Smooth muscle cell of the umbilical artery (primary cell): ENCODE results near the gene MTPN. TPM values are rescaled to one million over a fixed set of nuclear protein-coding genes. Genes with fewer than 3 reads are reported as not detected.

Source experiments
- total RNA-seq: library from RNA; depleted of rRNA; stranded (reverse); fragments of >200 nt; gene quantifications from 2 replicates; pipeline ENCODE4 v1.2.3, GENCODE V29; 2014

The MTPN gene
- 134 and 219 TPM in 2 replicates for total RNA-seq

GRCh38 chr7:135977007-135977741 lies at the start of gene MTPN:
MTPN (minus strand) TSS chr7:135977359; CDS start chr7:135977100, 259 bp downstream.

Other genes starting within 250 kb of the MTPN start
- 0.05 TPM in 1 of 2 replicates, not detected in the other for gene SLC13A4, start 249.2 kb downstream of the MTPN start, total RNA-seq
- gene FAM180A, start 228.5 kb downstream of the MTPN start, total RNA-seq, result 7.2 TPM in 1 of 2 replicates, not detected in the other